GM19452 (cell line): ENCODE data around the gene SLAMF9.

ENCODE experiments used
- ATAC-seq: cut with Tn5 transposase; IDR thresholded peaks from one replicate; pipeline ENCODE4 v1.9.1; 2021; ENCODE audit not compliant: unreplicated experiment

Gene SLAMF9

GRCh38 chr1:159902541-159902940 lies 51.5 kb downstream of the SLAMF9 start:
- ATAC-seq, result no peak
